GM23338 (cell line): ENCODE measurements around the gene MAP1LC3B2. TPM values are rescaled to one million over a fixed set of nuclear protein-coding genes. Genes with fewer than 3 reads are reported as not detected.

Experiments
- ATAC-seq: fragments of 200-7000 bp; cut with Tn5 transposase; 3 replicates; pipeline ENCODE4 v1.9.1; 2020
- DNase-seq: peaks from one replicate; pipeline ENCODE4 v3.0.0-alpha.2; 2015; ENCODE audit warnings: low spot score
- H2AFZ ChIP-seq: fragments of 200-600 bp; sonication (generic); 2 replicates; pipeline ENCODE4 v1.8.0; 2016; ENCODE audit warnings: antibody characterized with exemption, mild to moderate bottlenecking, moderate library complexity
- H3F3A ChIP-seq: fragments of 200-600 bp; sonication (generic); replicated peaks from 2 replicates; pipeline ENCODE4 v1.8.0; 2017; ENCODE audit warnings: antibody characterized with exemption, mixed run types, low read depth
- H3K27ac ChIP-seq: fragments of 200-600 bp; sonication (generic); 2 replicates; pipeline ENCODE4 v1.6.1; 2016; ENCODE audit warnings: low read depth
- H3K27me3 ChIP-seq: fragments of 200-600 bp; sonication (generic); 2 replicates; pipeline ENCODE4 v1.8.0; 2016; ENCODE audit warnings: mild to moderate bottlenecking, mixed run types, moderate library complexity; ENCODE audit not compliant: insufficient read depth
- H3K36me3 ChIP-seq: fragments of 200-600 bp; sonication (generic); 2 replicates; pipeline ENCODE4 v1.8.0; 2016; ENCODE audit warnings: mild to moderate bottlenecking; ENCODE audit not compliant: insufficient read depth
- H3K4me1 ChIP-seq: fragments of 200-600 bp; sonication (generic); 2 replicates; pipeline ENCODE4 v1.8.0; 2016; ENCODE audit warnings: mild to moderate bottlenecking, moderate library complexity; ENCODE audit not compliant: insufficient read depth
- H3K4me2 ChIP-seq: fragments of 200-600 bp; sonication (generic); 2 replicates; pipeline ENCODE4 v1.7.1; 2017; ENCODE audit warnings: mixed run types
- H3K4me3 ChIP-seq: fragments of 200-600 bp; sonication (generic); 2 replicates; pipeline ENCODE4 v1.6.1; 2016; ENCODE audit warnings: mixed run types
- H3K79me2 ChIP-seq: fragments of 200-600 bp; sonication (generic); replicated peaks from 2 replicates; pipeline ENCODE4 v1.8.0; 2017; ENCODE audit warnings: mild to moderate bottlenecking; ENCODE audit not compliant: insufficient read depth
- H3K9me2 ChIP-seq: fragments of 200-600 bp; sonication (generic); 2 replicates; pipeline ENCODE4 v1.8.0; 2017; ENCODE audit not compliant: insufficient read depth
- H4K20me1 ChIP-seq: fragments of 200-600 bp; sonication (generic); replicated peaks from 2 replicates; pipeline ENCODE4 v1.8.0; 2017; ENCODE audit warnings: mild to moderate bottlenecking; ENCODE audit not compliant: insufficient read depth
- H3K27ac Mint-ChIP-seq: 2 replicates; pipeline ENCODE4 v1.8.0; 2020; ENCODE audit warnings: inconsistent platforms, mild to moderate bottlenecking, moderate library complexity, mixed read lengths
- H3K27me3 Mint-ChIP-seq: 3 replicates; pipeline ENCODE4 v1.8.0; 2022; ENCODE audit warnings: low read depth, mild to moderate bottlenecking, moderate library complexity, mixed read lengths, inconsistent platforms; ENCODE audit not compliant: insufficient read depth, poor library complexity
- H3K36me3 Mint-ChIP-seq: 3 replicates; pipeline ENCODE4 v1.8.0; 2021; ENCODE audit warnings: low read depth, mild to moderate bottlenecking, inconsistent platforms, moderate library complexity, mixed read lengths
- H3K4me1 Mint-ChIP-seq: 3 replicates; pipeline ENCODE4 v1.8.0; 2020; ENCODE audit warnings: mild to moderate bottlenecking, inconsistent platforms, mixed read lengths
- H3K4me3 Mint-ChIP-seq: 3 replicates; pipeline ENCODE4 v1.8.0; 2021; ENCODE audit warnings: moderate library complexity, mild to moderate bottlenecking, inconsistent platforms, mixed read lengths
- H3K9me3 Mint-ChIP-seq: 3 replicates; pipeline ENCODE4 v1.8.0; 2020; ENCODE audit warnings: moderate library complexity, mild to moderate bottlenecking, inconsistent platforms, mixed read lengths
- EZH2phosphoT487 ChIP-seq: fragments of 200-600 bp; sonication (generic); IDR thresholded peaks from one replicate; pipeline ENCODE4 v1.8.1; 2018; ENCODE audit warnings: antibody characterized with exemption; ENCODE audit not compliant: unreplicated experiment
- JUNB ChIP-seq: IDR thresholded peaks from one replicate; pipeline ENCODE4 v1.6.1; 2016; ENCODE audit warnings: antibody characterized with exemption; ENCODE audit not compliant: unreplicated experiment
- NANOG ChIP-seq: IDR thresholded peaks from 2 replicates; pipeline ENCODE4 v1.6.1; 2016; ENCODE audit warnings: antibody characterized with exemption, borderline replicate concordance
- POLR2AphosphoS5 ChIP-seq: IDR thresholded peaks from 2 replicates; pipeline ENCODE4 v1.6.1; 2016; ENCODE audit warnings: antibody characterized with exemption, low read depth
- STAT1 ChIP-seq: IDR thresholded peaks from one replicate; pipeline ENCODE4 v1.6.1; 2016; ENCODE audit warnings: antibody characterized with exemption; ENCODE audit not compliant: unreplicated experiment
- ZNF114 ChIP-seq: fragments of 250-450 bp; sonication (Bioruptor Pico); IDR thresholded peaks from 2 replicates; pipeline ENCODE4 v1.5.0; 2020; ENCODE audit warnings: mild to moderate bottlenecking, moderate library complexity
- ZNF331 ChIP-seq: fragments of 250-450 bp; sonication (Bioruptor Pico); IDR thresholded peaks from 2 replicates; pipeline ENCODE4 v1.5.0; 2020; ENCODE audit warnings: low read depth, mild to moderate bottlenecking, moderate library complexity
- polyA plus RNA-seq: library from polyadenylated mRNA; unstranded; fragments of >200 nt; fragmentation: Nextera tagmentation; extraction: Ambion mirVana; gene quantifications from 2 replicates; pipeline ENCODE4 v1.2.1, GENCODE V29; 2016
- total RNA-seq: library from RNA; depleted of rRNA; stranded (reverse); fragments of >200 nt; shearing (Covaris generic); gene quantifications from 2 replicates; pipeline ENCODE4 v1.2.3, GENCODE V29; 2014; rRNA removed
- TF ChIP-seq, protein P1 (sequence below): IDR thresholded peaks from 2 replicates; pipeline ENCODE4 v1.6.1; 2016; ENCODE audit warnings: antibody characterized with exemption
- TF ChIP-seq, protein P2 (sequence below): IDR thresholded peaks from one replicate; pipeline ENCODE4 v1.6.1; 2018; ENCODE audit warnings: antibody characterized with exemption; ENCODE audit not compliant: unreplicated experiment

The MAP1LC3B2 gene
- total and polyA plus RNA-seq, 2 experiments from 2014 or later = 1.3 to 6.7 TPM

DNA sequence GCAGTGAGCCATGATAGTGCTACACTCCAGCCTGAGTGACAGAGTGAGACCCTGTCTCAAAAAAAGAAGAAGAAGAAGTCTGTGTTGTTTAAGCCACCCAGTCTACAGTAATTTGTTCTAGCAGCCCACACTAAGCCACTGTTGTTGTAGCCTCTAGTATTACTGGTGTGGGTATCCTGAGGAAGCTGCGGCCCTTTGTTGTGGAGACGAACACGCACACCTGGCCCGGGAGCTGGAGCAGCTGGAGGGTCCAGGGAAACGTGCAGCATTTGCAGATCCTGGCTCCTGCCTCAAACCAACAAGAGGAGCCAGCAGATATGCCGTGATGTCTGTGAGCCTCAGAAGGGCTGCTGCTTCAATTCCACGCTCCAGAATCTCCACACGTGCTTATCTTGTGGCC is 65.3 kb downstream of the MAP1LC3B2 start (continued):
- TF ChIP-seq, protein P1, sequence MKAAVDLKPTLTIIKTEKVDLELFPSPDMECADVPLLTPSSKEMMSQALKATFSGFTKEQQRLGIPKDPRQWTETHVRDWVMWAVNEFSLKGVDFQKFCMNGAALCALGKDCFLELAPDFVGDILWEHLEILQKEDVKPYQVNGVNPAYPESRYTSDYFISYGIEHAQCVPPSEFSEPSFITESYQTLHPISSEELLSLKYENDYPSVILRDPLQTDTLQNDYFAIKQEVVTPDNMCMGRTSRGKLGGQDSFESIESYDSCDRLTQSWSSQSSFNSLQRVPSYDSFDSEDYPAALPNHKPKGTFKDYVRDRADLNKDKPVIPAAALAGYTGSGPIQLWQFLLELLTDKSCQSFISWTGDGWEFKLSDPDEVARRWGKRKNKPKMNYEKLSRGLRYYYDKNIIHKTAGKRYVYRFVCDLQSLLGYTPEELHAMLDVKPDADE = no peak
- TF ChIP-seq POLR2AphosphoS5 = no peak
- no peak for TF ChIP-seq STAT1
- TF ChIP-seq JUNB = no peak
- no peak for TF ChIP-seq NANOG

DNA sequence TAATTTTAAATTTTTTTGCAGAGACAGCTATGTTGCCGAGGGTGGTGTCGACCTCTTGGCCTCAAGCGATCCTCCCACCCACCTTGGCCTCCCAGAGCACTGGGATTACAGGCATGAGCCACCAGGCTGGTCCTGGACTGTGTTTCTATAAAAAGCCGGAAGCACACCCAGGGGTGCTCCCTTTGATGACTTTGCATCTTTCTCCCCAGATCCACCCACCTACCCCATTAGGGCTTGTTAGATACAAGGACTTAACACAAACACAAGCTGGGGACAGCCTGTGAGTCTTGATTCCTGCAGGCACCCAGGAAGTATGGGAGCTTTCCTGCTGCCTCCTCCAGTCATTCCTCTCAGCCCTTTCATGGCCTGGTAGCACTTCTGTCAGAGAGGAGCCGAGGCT is 67.0 kb downstream of the MAP1LC3B2 start:
- Mint-ChIP-seq H3K36me3 (peaks cover 2% of the 10 kb centered on the region; the same call in 1 of the 3 replicates), H3K9me3 (peaks cover 18% of the 10 kb centered on the region), H3K4me1 (peaks cover 10% of the 10 kb centered on the region), H3K27ac (no peak overlapping the region), H3K27me3 (peaks cover 4% of the 10 kb centered on the region), H3K4me3 (no peak overlapping the region)
- ATAC-seq (no peak), DNase-seq (no peak)
- Histone ChIP-seq H4K20me1 (no peaks in the 10 kb centered on the region), H3F3A (no peaks in the 10 kb centered on the region), H3K4me2 (no peak overlapping the region), H2AFZ (no peak overlapping the region), H3K27me3 (no peaks in the 10 kb centered on the region), H3K36me3 (no peaks in the 10 kb centered on the region), H3K79me2 (no peaks in the 10 kb centered on the region), H3K9me2 (no peaks in the 10 kb centered on the region), H3K4me3 (no peak overlapping the region), H3K4me1 (peaks cover 6% of the 10 kb centered on the region), H3K27ac (no peak overlapping the region)
- TF ChIP-seq ZNF114 (CRISPR knock-in tag) (no peak), EZH2phosphoT487 (no peak), ZNF331 (CRISPR knock-in tag) (no peak), POLR2AphosphoS5 (no peak), NANOG (no peak), STAT1 (no peak)
- TF ChIP-seq, protein P1 = no peak
- TF ChIP-seq, protein P2, sequence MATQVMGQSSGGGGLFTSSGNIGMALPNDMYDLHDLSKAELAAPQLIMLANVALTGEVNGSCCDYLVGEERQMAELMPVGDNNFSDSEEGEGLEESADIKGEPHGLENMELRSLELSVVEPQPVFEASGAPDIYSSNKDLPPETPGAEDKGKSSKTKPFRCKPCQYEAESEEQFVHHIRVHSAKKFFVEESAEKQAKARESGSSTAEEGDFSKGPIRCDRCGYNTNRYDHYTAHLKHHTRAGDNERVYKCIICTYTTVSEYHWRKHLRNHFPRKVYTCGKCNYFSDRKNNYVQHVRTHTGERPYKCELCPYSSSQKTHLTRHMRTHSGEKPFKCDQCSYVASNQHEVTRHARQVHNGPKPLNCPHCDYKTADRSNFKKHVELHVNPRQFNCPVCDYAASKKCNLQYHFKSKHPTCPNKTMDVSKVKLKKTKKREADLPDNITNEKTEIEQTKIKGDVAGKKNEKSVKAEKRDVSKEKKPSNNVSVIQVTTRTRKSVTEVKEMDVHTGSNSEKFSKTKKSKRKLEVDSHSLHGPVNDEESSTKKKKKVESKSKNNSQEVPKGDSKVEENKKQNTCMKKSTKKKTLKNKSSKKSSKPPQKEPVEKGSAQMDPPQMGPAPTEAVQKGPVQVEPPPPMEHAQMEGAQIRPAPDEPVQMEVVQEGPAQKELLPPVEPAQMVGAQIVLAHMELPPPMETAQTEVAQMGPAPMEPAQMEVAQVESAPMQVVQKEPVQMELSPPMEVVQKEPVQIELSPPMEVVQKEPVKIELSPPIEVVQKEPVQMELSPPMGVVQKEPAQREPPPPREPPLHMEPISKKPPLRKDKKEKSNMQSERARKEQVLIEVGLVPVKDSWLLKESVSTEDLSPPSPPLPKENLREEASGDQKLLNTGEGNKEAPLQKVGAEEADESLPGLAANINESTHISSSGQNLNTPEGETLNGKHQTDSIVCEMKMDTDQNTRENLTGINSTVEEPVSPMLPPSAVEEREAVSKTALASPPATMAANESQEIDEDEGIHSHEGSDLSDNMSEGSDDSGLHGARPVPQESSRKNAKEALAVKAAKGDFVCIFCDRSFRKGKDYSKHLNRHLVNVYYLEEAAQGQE = no peak

Other genes with a start within 250 kb of the MAP1LC3B2 start
- 51.3 and 57.1 TPM in 2 replicates for gene SPRING1, start 178.7 kb downstream of the MAP1LC3B2 start, total RNA-seq
- 6.6 and 8.2 TPM in 2 replicates for gene SPRING1, start 178.7 kb downstream of the MAP1LC3B2 start, polyA plus RNA-seq
- 19.7 and 22.9 TPM in 2 replicates for gene RNFT2, start 178.9 kb downstream of the MAP1LC3B2 start, total RNA-seq
- gene RNFT2, start 178.9 kb downstream of the MAP1LC3B2 start, polyA plus RNA-seq = 19.3 and 21.5 TPM in 2 replicates